Omental fat pad (tissue), 4 donors: ENCODE results near the gene CALML6. TPM values are rescaled to one million over a fixed set of nuclear protein-coding genes. Genes with fewer than 3 reads are reported as not detected.

ENCODE experiments used
- ATAC-seq: fragments of 150-250 bp; one replicate; pipeline ENCODE4 v1.9.1; 2016; ENCODE audit warnings: mild to moderate bottlenecking, moderate library complexity; ENCODE audit not compliant: low FRiP score
- DNase-seq: peaks from one replicate; pipeline ENCODE4 v3.0.0-alpha.2; 2019; ENCODE audit warnings: low spot score
- total RNA-seq, 4 donors: library from RNA; depleted of rRNA; stranded (reverse); fragments of >200 nt; gene quantifications; one replicate each; pipeline ENCODE4 v1.1.0, GENCODE V29; 2016
- TF ChIP-seq, protein P1 (sequence below), 3 donors: fragments of 450-650 bp; IDR thresholded peaks; one replicate each; pipeline ENCODE4 v1.5.1; 2016 to 2017; ENCODE audit warnings: antibody characterized with exemption in 3 of 3, mild to moderate bottlenecking in 3 of 3, moderate library complexity in 2 of 3

Gene CALML6
- total RNA-seq, 4 donors from 2014 or later: not detected

DNA sequence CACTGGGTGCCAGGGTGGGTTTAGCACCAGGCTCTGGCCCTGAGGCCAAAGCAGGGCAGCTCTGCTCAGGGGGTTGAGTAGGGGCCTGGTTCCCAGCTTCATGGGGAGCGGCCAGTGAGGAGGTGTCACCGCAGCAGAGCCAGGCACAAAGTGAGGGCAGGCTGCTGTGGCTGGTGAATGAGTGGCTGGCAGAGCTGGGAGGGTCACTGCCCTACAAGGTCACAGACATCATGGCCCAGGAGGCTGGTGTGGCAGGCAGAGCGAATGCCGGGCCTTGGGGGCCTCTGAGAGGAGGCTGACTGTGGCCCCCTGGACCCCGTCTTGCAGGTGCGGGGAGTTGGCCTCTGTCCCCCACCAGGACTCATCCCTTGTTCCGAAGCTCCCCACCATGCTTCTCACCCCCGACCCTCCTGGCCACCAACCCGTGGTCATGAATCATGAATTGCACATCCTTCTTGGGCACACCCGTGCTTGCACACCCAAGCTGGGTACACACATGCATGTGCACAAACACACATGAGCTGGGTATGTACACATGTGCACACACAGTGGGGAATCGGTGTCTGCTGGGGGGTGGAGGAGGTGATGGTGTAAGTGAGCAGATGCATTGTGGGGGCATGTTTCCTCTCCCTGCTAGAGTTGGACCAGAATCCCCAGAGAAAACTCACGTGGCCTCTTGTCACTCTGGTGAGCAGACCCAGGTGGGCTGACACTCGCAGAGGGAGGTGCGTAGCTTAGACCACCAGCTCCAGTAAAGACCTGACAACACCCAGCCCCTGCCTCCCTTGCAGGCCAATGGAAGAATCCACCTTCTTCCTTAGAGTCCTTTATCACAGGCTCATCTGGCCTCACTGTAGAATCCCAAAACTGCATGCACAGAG is 19.4 kb upstream of the CALML6 start:
- ATAC-seq (no peak), DNase-seq (no peak)
- TF ChIP-seq, protein P1, sequence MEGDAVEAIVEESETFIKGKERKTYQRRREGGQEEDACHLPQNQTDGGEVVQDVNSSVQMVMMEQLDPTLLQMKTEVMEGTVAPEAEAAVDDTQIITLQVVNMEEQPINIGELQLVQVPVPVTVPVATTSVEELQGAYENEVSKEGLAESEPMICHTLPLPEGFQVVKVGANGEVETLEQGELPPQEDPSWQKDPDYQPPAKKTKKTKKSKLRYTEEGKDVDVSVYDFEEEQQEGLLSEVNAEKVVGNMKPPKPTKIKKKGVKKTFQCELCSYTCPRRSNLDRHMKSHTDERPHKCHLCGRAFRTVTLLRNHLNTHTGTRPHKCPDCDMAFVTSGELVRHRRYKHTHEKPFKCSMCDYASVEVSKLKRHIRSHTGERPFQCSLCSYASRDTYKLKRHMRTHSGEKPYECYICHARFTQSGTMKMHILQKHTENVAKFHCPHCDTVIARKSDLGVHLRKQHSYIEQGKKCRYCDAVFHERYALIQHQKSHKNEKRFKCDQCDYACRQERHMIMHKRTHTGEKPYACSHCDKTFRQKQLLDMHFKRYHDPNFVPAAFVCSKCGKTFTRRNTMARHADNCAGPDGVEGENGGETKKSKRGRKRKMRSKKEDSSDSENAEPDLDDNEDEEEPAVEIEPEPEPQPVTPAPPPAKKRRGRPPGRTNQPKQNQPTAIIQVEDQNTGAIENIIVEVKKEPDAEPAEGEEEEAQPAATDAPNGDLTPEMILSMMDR (IDR thresholded peaks at IDR 0.05): no peak

DNA sequence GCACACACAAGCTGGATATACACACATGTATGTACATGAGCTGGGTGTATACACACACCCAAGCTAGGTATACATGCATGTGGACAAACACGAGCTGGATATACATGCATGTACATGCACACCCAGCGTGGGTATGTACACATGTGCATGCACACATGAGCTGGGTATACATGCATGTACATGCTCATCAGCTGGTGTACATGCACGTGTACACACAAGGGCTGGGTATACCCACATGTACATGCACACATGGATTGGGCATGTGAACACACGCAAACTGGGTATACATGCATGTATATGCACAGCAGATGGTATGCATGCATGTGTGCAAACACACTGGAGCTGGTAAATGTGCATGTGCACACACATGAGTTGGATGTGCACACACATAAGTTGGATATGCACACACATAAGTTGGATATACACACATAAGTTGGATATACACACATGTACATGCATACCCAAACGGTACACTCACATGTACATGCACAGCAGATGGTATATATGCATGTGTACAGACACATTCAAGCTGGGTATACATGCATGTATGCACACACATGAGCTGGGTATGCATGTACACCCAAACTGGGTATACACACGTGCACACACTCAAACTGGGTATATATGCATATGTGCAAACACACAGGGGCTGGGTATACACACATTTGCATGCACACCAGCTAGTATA is 16.7 kb upstream of the CALML6 start:
- DNase-seq (no peak), ATAC-seq (no peak)
- TF ChIP-seq, protein P1 (IDR thresholded peaks at IDR 0.05): no peak

DNA sequence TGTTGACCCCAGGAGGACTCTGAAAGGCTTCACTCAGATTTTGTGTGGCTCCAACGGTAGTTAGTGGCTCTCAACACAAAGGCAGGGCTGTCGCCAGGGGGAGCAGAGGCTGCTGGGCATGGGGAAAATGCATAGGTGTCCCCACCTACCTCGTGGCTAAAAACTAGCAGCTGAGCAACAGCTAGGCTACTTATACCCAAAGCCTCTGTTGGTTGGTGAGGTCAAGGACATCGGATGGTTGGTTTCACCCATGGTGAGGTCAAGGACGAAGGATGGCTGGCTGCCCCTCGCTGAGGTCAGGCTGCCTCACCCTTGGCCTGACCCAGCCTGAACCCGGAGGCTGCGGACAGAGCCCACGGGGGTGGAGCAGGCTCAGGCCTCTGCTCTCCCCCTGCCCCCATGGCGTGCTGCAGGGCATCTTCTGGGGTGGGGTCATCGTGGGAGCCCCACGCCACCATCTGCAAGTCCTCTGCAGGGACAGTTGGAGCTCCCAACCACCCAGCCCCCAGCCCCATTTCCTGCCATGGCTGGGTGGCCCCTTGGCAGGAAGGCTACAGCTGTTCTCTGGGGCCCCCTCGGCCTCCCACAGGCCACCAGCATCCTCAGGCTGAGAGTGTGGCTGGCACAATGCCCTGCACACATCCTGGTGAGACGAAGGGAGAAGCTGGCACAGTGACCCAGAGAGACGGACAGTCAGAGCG is 15.6 kb upstream of the CALML6 start:
- ATAC-seq (no peak), DNase-seq (no peak)

DNA sequence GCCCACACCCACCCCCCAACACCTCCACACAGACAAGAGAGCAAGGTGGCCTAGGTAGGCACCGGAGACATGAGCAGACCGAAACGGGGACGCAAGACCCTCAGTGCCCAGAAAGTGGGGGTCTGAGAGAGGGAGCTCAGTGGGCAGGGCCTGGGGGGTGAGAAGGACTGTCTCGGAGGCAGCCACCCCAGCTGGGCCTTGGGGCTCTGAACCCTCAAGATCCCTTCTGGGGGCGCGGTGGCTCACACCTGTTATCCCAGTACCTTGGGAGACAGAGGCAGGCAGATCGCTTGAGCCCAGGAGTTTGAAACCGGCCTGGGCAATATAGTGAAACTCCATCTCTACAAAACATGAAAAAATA is 15.1 kb upstream of the CALML6 start:
- TF ChIP-seq, protein P1 (IDR thresholded peaks at IDR 0.05): no peak
- no peak for ATAC-seq
- no peak for DNase-seq

More for the DNA sequence above, 15.6 kb upstream of the CALML6 start:
- TF ChIP-seq, protein P1 (IDR thresholded peaks at IDR 0.05): no peak

DNA sequence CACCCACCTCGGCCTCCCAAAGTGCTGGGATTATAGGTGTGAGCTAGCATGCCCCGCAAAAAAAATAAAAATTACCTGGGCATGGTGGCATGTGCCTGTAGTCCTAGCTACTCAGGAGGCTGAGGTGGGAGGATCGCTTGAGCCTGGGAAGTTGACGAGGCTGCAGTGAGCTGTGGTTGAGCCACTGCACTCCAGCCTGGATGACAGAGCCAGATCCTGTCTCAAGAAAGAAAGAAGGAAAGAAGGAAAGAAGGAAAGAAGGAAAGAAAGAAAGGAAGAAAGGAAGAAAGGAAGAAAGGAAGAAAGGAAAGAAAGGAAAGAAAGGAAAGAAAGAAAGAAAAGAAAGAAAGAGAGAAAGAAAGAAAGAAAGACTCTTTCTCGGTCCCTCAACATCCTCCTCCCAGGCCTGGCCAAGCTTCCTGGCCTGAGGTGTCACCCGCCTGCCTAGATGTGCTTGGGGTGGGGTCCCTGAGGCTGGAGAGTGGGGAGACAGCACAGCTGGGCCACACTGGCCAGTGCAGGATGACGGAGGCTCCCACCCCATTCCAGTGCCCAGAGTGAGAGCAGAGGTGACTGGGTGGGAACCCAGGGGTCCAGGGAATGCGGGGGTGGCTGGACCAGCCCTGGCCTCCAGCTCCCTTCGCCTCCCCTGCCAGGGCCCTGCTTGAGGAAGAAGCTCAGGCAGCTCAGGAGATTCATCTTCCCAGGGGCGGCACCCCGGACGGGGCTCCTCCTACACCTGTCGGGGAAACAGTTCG is 14.0 kb upstream of the CALML6 start:
- TF ChIP-seq, protein P1 (IDR thresholded peaks at IDR 0.05): no peak
- DNase-seq (no peak), ATAC-seq (no peak)

DNA sequence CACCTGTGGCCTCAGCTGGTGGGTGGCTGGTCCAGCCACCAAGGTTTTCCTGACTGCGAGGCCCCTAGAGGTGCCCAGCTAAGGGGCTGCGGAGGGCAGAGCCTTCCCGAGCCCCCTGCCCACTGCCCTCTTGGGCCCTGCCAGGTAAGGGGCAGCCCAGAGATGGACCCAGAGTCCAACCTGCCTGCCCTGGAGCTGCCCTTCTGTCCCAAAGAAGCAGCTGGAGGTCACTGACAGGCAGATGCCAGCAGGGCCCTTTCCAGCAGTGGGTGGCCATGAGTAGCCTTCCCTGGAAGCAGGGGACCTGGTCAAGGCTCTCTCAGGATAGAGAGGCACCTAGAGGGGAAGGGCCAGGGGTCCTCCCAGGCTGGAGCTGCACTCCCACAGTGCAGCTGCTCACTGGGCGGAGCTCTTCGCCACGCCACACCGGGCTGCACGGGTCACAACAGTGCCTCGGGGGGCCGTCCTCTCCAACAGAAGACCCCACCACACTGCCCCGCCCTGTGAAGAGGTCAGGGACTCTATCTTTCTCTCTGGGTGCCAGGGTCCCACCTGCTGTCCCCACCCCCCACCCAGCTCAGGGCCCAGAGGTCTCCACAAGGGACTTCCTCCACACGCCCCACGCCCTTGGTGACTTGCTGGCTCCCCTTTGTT is 13.3 kb upstream of the CALML6 start:
- DNase-seq (no peak), ATAC-seq (no peak)
- TF ChIP-seq, protein P1 (IDR thresholded peaks at IDR 0.05): no peak
